Small intestine (tissue), 7 donors: Measurements from ENCODE around the gene ZNF74. TPM values are rescaled to one million over a fixed set of nuclear protein-coding genes. Genes with fewer than 3 reads are reported as not detected.
A peak's percentile ranks its signal among the peaks of the same experiment; 100 is the strongest.

Source experiments
- DNase-seq, 2 donors: peaks; one replicate each; pipeline versions ENCODE4 v3.0.0 to v3.0.0-alpha.2; 2013
- FAIRE-seq: peaks from 2 replicates; lab custom pipeline; 2012; peaks lifted over from hg19 to GRCh38; lab: Jason Lieb, UNC
- H3K27ac ChIP-seq, 3 donors: one replicate each; pipeline ENCODE4 v1.5.1; 2013; ENCODE audit warnings: low read length in 2 of 3, mild to moderate bottlenecking in 2 of 3, control low read depth in 1 of 3, inconsistent platforms in 1 of 3, low read depth in 1 of 3, moderate library complexity in 1 of 3
- H3K27me3 ChIP-seq, 3 donors: one replicate each; pipeline ENCODE4 v1.6.1; 2013; ENCODE audit warnings: low read length in 3 of 3, inconsistent platforms in 1 of 3; ENCODE audit not compliant: control insufficient read depth in 3 of 3, insufficient read depth in 3 of 3
- H3K36me3 ChIP-seq, 3 donors: one replicate each; pipeline ENCODE4 v1.6.1; 2013; ENCODE audit warnings: low read length in 3 of 3, inconsistent platforms in 1 of 3, low read depth in 1 of 3, mild to moderate bottlenecking in 1 of 3, moderate library complexity in 1 of 3; ENCODE audit not compliant: control insufficient read depth in 3 of 3, insufficient read depth in 2 of 3
- H3K4me1 ChIP-seq, 3 donors: one replicate each; pipeline ENCODE4 v1.6.1; 2013; ENCODE audit warnings: low read length in 2 of 3, inconsistent platforms in 1 of 3, low read depth in 1 of 3, mild to moderate bottlenecking in 1 of 3, moderate library complexity in 1 of 3; ENCODE audit not compliant: control insufficient read depth in 3 of 3, insufficient read depth in 2 of 3
- H3K4me3 ChIP-seq, 3 donors: one replicate each; pipeline ENCODE4 v1.5.1; 2013; ENCODE audit warnings: low read length in 3 of 3, control low read depth in 1 of 3, inconsistent platforms in 1 of 3, low read depth in 1 of 3, mild to moderate bottlenecking in 1 of 3, moderate library complexity in 1 of 3
- H3K9me3 ChIP-seq, 2 donors: one replicate each; pipeline ENCODE4 v1.6.1; 2013; ENCODE audit warnings: low read depth in 1 of 2, low read length in 1 of 2; ENCODE audit not compliant: control insufficient read depth in 2 of 2, insufficient read depth in 1 of 2
- WGBS, 3 donors: extraction: QIAGEN DNeasy Blood & Tissue Kit; methylation state at CpG; one replicate each; pipeline ENCODE4 v1.1.7; 2013; 5-methylcytosine and 5-hydroxymethylcytosine counted together
- polyA plus RNA-seq, 4 donors: library from polyadenylated mRNA; stranded (reverse) in 3 of 4; unstranded in 1 of 4; fragments of 200-250 nt in 3 of 4; fragments of 120-200 nt in 1 of 4; gene quantifications; one replicate each; pipeline versions ENCODE4 v1.2.1 to v1.2.3, GENCODE V29; 2013
- donor health status: healthy with polysubstance abuse.
- donor health status: control.
- donor health status: control.
- donor health status: Bipolar disorder and iron deficiency.
- donor health status: healthy.

The ZNF74 gene
- polyA plus RNA-seq, 4 donors: 2.5 to 10.6 (median 4.2) TPM

GRCh38 chr22:20423008-20423905 is 29.3 kb downstream of the ZNF74 start:
- peak overlapping the region in 1 of 3 donors; percentile 23 for H3K27ac ChIP-seq
- 55 to 69% (median 66%) methylated on average over 20 of the region's 20 CpGs for WGBS, 3 donors
- H3K27me3 ChIP-seq: peaks cover 7 to 54% (median 11%) of the 10 kb centered on the region in 3 donors
- peaks cover 0 to 8% (median 0%) of the 10 kb centered on the region in 3 donors for H3K4me1 ChIP-seq
- no peak for FAIRE-seq
- no peak for DNase-seq
- H3K9me3 ChIP-seq: no peaks in the 10 kb centered on the region
- no peak overlapping the region for H3K4me3 ChIP-seq
- peaks cover 0 to 17% (median 0%) of the 10 kb centered on the region in 3 donors for H3K36me3 ChIP-seq

DNA sequence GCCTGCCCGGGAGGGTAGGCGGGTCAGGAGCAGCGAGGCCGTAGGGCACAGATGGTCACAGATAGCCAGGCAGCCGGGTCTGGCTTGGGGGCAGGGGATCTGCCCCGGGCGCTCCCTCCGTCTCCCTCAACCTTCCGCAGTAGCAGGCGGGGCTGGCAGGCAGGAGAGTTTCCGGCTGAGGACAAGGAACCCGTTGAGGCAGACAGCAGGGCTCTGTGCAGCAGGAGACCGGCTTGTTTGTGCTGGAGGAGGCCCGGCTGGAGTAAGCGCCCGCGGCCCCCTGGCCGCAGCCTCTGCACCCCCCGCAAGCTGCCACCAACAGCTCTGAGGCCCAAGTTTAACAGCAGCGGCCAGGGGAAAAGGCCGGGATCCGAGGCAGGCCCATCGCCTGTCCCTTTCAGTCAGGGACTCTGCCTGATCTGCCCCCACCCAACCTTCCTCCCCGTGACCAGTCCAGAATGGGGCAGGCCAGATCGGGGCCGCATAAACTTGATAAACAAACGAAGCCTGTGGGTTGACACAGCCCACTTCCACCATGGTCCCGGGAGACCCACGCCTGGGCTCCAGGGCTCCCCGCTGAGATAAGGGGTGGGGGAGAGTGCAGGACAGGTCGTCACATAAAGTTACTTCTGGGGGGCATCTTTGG is 30.1 kb downstream of the ZNF74 start:
- Histone ChIP-seq H3K9me3 (no peaks in the 10 kb centered on the region), H3K36me3 (peaks cover 0 to 24% (median 0%) of the 10 kb centered on the region in 3 donors), H3K27me3 (peaks cover 10 to 60% (median 11%) of the 10 kb centered on the region in 3 donors), H3K4me1 (peaks cover 0 to 5% (median 0%) of the 10 kb centered on the region in 3 donors), H3K27ac (peak overlapping the region in 1 of 3 donors; percentile 18), H3K4me3 (no peak overlapping the region)
- DNase-seq (no peak), FAIRE-seq (no peak)
- WGBS, 3 donors: 32 to 54% (median 40%) methylated on average over 29 to 31 of the region's 31 CpGs

- Histone ChIP-seq H3K27ac (no peak overlapping the region), H3K4me1 (peaks cover 0 to 8% (median 0%) of the 10 kb centered on the region in 3 donors), H3K4me3 (no peak overlapping the region), H3K27me3 (peaks cover 10 to 64% (median 11%) of the 10 kb centered on the region in 3 donors), H3K36me3 (peaks cover 0 to 25% (median 0%) of the 10 kb centered on the region in 3 donors), H3K9me3 (no peaks in the 10 kb centered on the region)
- no peak for FAIRE-seq
- 75 to 79% (median 78%) methylated on average over 15 of the region's 15 CpGs for WGBS, 3 donors
- no peak for DNase-seq
These were observed 30.6 kb downstream of the ZNF74 start for GRCh38 chr22:20424568-20424931.

DNA sequence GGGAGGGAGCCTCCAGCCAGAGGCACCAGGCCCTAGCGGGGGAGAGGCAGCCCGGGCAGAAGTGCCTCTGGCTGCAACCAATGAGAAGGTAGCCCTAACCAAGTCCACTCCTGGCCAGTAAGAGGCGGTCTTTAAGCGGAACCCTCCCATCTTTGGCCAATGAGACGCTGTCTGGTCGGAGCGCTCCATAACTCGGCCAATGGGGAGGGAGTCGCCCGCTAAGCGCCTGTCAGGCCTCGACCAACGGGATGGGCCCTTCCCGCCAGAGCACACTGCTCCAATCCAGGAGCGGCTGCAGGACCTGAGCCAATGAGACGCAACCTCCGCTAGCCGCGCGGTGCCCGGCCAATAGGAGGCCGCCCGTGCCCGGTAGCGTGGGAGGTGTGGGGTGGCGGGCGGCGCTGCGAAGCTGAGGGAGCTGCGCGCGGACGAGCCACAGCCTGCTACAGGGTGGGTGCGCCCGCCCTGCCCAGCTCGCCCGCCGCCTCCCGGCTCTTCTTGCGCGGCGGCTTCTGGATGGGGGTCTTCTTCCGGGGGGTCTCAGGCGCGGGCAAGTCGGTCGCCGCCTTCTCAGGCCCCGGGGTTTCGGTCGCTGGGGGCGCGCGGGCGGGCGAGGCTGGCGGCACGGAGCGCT is 31.1 kb downstream of the ZNF74 start:
- Histone ChIP-seq H3K4me1 (peaks cover 0 to 13% (median 3%) of the 10 kb centered on the region in 3 donors), H3K36me3 (peaks cover 0 to 28% (median 0%) of the 10 kb centered on the region in 3 donors), H3K4me3 (peak overlapping the region in 1 of 3 donors; percentile 22), H3K9me3 (no peaks in the 10 kb centered on the region), H3K27me3 (peaks cover 11 to 69% (median 12%) of the 10 kb centered on the region in 3 donors), H3K27ac (no peak overlapping the region)
- 36 to 63% (median 45%) methylated on average over 41 to 59 of the region's 59 CpGs for WGBS, 3 donors
- FAIRE-seq (no peak), DNase-seq (peak in 1 of 2 donors; percentile 33)

- Histone ChIP-seq H3K4me3 (peak overlapping the region in 1 of 3 donors; percentile 22), H3K4me1 (peaks cover 0 to 20% (median 3%) of the 10 kb centered on the region in 3 donors), H3K36me3 (peaks cover 0 to 33% (median 0%) of the 10 kb centered on the region in 3 donors), H3K27me3 (peaks cover 12 to 73% (median 14%) of the 10 kb centered on the region in 3 donors), H3K27ac (no peak overlapping the region), H3K9me3 (no peaks in the 10 kb centered on the region)
- WGBS, 3 donors: 13 to 40% (median 21%) methylated on average over 33 to 96 of the region's 96 CpGs
- no peak for FAIRE-seq
- peak in 1 of 2 donors; percentile 30 for DNase-seq
These were observed 31.8 kb downstream of the ZNF74 start for GRCh38 chr22:20425566-20426258.

DNA sequence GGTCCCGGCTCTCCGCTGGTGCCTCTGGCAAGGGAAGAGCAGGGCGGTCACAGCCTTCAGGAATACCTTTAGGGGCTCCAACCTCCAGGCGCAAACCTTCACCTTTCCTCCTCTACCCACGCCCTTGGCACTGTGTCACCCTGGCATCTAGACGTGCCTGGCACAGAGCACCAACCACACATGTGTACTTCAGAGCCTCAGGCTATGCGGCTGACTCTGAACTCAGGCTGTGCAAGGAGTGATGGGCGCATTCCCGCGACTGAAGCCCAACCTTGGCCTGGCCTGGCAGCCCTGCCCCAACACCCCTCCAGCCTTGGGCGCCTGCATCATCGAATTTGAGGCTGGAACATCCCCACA is 32.3 kb downstream of the ZNF74 start:
- H3K27me3 ChIP-seq: peaks cover 16 to 77% (median 18%) of the 10 kb centered on the region in 3 donors
- no peak for DNase-seq
- peaks cover 0 to 33% (median 0%) of the 10 kb centered on the region in 3 donors for H3K36me3 ChIP-seq
- H3K9me3 ChIP-seq: no peaks in the 10 kb centered on the region
- H3K4me3 ChIP-seq: no peak overlapping the region
- H3K27ac ChIP-seq: no peak overlapping the region
- no peak for FAIRE-seq
- peaks cover under 1 to 22% (median 4%) of the 10 kb centered on the region in 3 donors for H3K4me1 ChIP-seq
- WGBS, 3 donors: 55 to 82% (median 58%) methylated on average over 10 to 12 of the region's 12 CpGs

- WGBS, 3 donors: 87 to 93% (median 92%) methylated on average over 8 of the region's 8 CpGs
These were observed 33.4 kb downstream of the ZNF74 start for GRCh38 chr22:20427104-20427944.

More at GRCh38 chr22:20427104-20427944, 33.4 kb downstream of the ZNF74 start:
- Histone ChIP-seq H3K27ac (no peak overlapping the region), H3K9me3 (peaks cover 0 to 2% of the 10 kb centered on the region in 2 donors), H3K4me3 (no peak overlapping the region), H3K36me3 (peaks cover 0 to 36% (median 0%) of the 10 kb centered on the region in 3 donors), H3K4me1 (peaks cover 1 to 22% (median 7%) of the 10 kb centered on the region in 3 donors), H3K27me3 (peaks cover 22 to 85% (median 24%) of the 10 kb centered on the region in 3 donors)
- DNase-seq (no peak), FAIRE-seq (no peak)
